PC-9 (cell line): ENCODE measurements around the gene UPK1A. TPM values are rescaled to one million over a fixed set of nuclear protein-coding genes. Genes with fewer than 3 reads are reported as not detected.

ENCODE experiments used
- BruUV-seq: library from RNA; stranded (reverse); fragments of 400-500 nt; replicated peaks from 2 replicates; lab custom pipeline; 2021; lab: Mats Ljungman, UMichigan
- CTCF ChIA-PET: fragments of 300-600 bp; sonication (Branson Sonifier 250); formaldehyde crosslinking; loops from one replicate; lab custom pipeline; 2022; ENCODE audit warnings: antibody characterized with exemption; lab: Charles Lee
- POLR2A ChIA-PET: fragments of 300-600 bp; sonication (Branson Sonifier 250); formaldehyde crosslinking; loops from one replicate; lab custom pipeline; 2022; ENCODE audit warnings: antibody characterized with exemption; ENCODE audit not compliant: unreplicated experiment; lab: Charles Lee
- DNase-seq, 2 experiments: peaks; one replicate each; pipeline versions ENCODE4 v3.0.0 to v3.0.0-alpha.2; 2015 to 2022; ENCODE audit warnings: mixed read lengths in 1 of 2
- H2AFZ ChIP-seq: fragments of 200-600 bp; sonication (generic); 2 replicates; pipeline ENCODE4 v1.8.1; 2017; ENCODE audit warnings: antibody characterized with exemption
- H3F3A ChIP-seq: fragments of 200-600 bp; sonication (generic); 2 replicates; pipeline ENCODE4 v1.8.1; 2017; ENCODE audit warnings: antibody characterized with exemption, mild to moderate bottlenecking, low read depth; ENCODE audit not compliant: insufficient read depth
- H3K27ac ChIP-seq: fragments of 200-600 bp; sonication (generic); 2 replicates; pipeline ENCODE4 v1.6.1; 2016; ENCODE audit warnings: mixed run types
- H3K27me3 ChIP-seq: fragments of 200-600 bp; sonication (generic); 2 replicates; pipeline ENCODE4 v1.6.1; 2016; ENCODE audit warnings: low read depth, mixed run types; ENCODE audit not compliant: insufficient read depth
- H3K36me3 ChIP-seq: fragments of 200-600 bp; sonication (generic); 2 replicates; pipeline ENCODE4 v1.6.1; 2016; ENCODE audit warnings: low read depth, mixed run types
- H3K4me1 ChIP-seq: fragments of 200-600 bp; sonication (generic); replicated peaks from 2 replicates; pipeline ENCODE4 v1.6.1; 2016; ENCODE audit warnings: mixed run types; ENCODE audit not compliant: insufficient read depth
- H3K4me2 ChIP-seq: fragments of 200-600 bp; sonication (generic); 2 replicates; pipeline ENCODE4 v1.6.1; 2017; ENCODE audit warnings: mixed run types
- H3K4me3 ChIP-seq: fragments of 200-600 bp; sonication (generic); 2 replicates; pipeline ENCODE4 v1.6.1; 2016; ENCODE audit warnings: mixed run types
- H3K79me2 ChIP-seq: fragments of 200-600 bp; sonication (generic); 2 replicates; pipeline ENCODE4 v1.6.1; 2017; ENCODE audit warnings: low read depth, mixed run types
- H3K9me2 ChIP-seq: fragments of 200-600 bp; sonication (generic); 2 replicates; pipeline ENCODE4 v1.8.1; 2017; ENCODE audit warnings: mild to moderate bottlenecking; ENCODE audit not compliant: insufficient read depth
- H3K9me3 ChIP-seq: fragments of 200-600 bp; sonication (generic); 2 replicates; pipeline ENCODE4 v1.8.1; 2016; ENCODE audit warnings: low read depth; ENCODE audit not compliant: insufficient read depth
- H4K20me1 ChIP-seq: fragments of 200-600 bp; sonication (generic); 2 replicates; pipeline ENCODE4 v1.8.1; 2017; ENCODE audit not compliant: insufficient read depth
- CTCF ChIP-seq: fragments of 200-600 bp; sonication (generic); conservative IDR thresholded peaks from 2 replicates; pipeline ENCODE4 v1.6.1; 2017; ENCODE audit warnings: mixed run types, antibody characterized with exemption, mild to moderate bottlenecking, moderate library complexity
- EZH2 ChIP-seq: fragments of 200-600 bp; sonication (generic); IDR thresholded peaks from 2 replicates; pipeline ENCODE4 v1.8.0; 2017; ENCODE audit warnings: antibody characterized with exemption, low read depth
- intact Hi-C: fragments of 100-400 bp; cut with micrococcal nuclease; formaldehyde crosslinking; loops from one replicate; pipeline ENCODE4 v1.10.0; 2022; ENCODE audit not compliant: unreplicated experiment
- total RNA-seq: library from RNA; stranded (reverse); gene quantifications from 2 replicates; pipeline ENCODE4 v1.2.3, GENCODE V29; 2021

The UPK1A gene
- total RNA-seq, 1 experiment from 2014 or later = 1.6 TPM

GRCh38 chr19:35670686-35671085, 4.4 kb downstream of the UPK1A start:
- ChIA-PET CTCF (no interaction called here), POLR2A (no interaction called here)
- no peak overlapping the region for H3K4me3 ChIP-seq
- no peaks in the 10 kb centered on the region for H4K20me1 ChIP-seq
- TF ChIP-seq CTCF (no peak), EZH2 (no peak)
- no peak overlapping the region for H3K27ac ChIP-seq
- H3K79me2 ChIP-seq = no peaks in the 10 kb centered on the region
- no peak overlapping the region for H3K4me2 ChIP-seq
- peaks cover 6% of the 10 kb centered on the region; the same call in 1 of the 2 replicates for H3K4me1 ChIP-seq
- H3K27me3 ChIP-seq = peaks cover 19% of the 10 kb centered on the region
- no peak overlapping the region for H2AFZ ChIP-seq
- H3K9me2 ChIP-seq = no peaks in the 10 kb centered on the region
- DNase-seq = no peak
- BruUV-seq = no TSS peak
- peaks cover 6% of the 10 kb centered on the region; the same call in 1 of the 2 replicates for H3F3A ChIP-seq
- H3K9me3 ChIP-seq = no peaks in the 10 kb centered on the region
- H3K36me3 ChIP-seq = no peaks in the 10 kb centered on the region
- intact Hi-C loops = no loop called here

GRCh38 chr19:35671818-35672217, 5.5 kb downstream of the UPK1A start:
- CTCF ChIA-PET = no interaction called here

GRCh38 chr19:35673121-35673804, 6.9 kb downstream of the UPK1A start:
- no peaks in the 10 kb centered on the region for H4K20me1 ChIP-seq
- peak overlapping the region; percentile 72; the same call in 1 of the 2 replicates for H2AFZ ChIP-seq
- H3K9me3 ChIP-seq = no peaks in the 10 kb centered on the region
- H3K4me1 ChIP-seq = peaks cover 6% of the 10 kb centered on the region; the same call in 1 of the 2 replicates
- no peak overlapping the region for H3K27ac ChIP-seq
- DNase-seq = peak in 1 of 2 experiments; percentile 59
- peak overlapping the region; percentile 79 for H3K4me2 ChIP-seq
- POLR2A ChIA-PET = interaction anchor here (0.6 to 0.7 kb wide), 4 partner anchors 11 to 246 kb away, joined by 3 to 5 read pairs (median 4); no protein-coding TSS in a partner anchor
- peak overlapping the region; percentile 43; the same call in 1 of the 2 replicates for H3K4me3 ChIP-seq
- peaks cover 19% of the 10 kb centered on the region for H3K27me3 ChIP-seq
- H3K79me2 ChIP-seq = no peaks in the 10 kb centered on the region
- no peak for TF ChIP-seq EZH2
- TF ChIP-seq CTCF = no peak
- CTCF ChIA-PET = interaction anchor here (0.6 to 1.0 kb wide), 4 partner anchors 9 to 1441 kb away, joined by 3 to 7 read pairs (median 4); no protein-coding TSS in a partner anchor
- intact Hi-C loops = no loop called here
- H3F3A ChIP-seq = peaks cover 6% of the 10 kb centered on the region; the same call in 1 of the 2 replicates
- H3K36me3 ChIP-seq = no peaks in the 10 kb centered on the region
- BruUV-seq = no TSS peak
- no peaks in the 10 kb centered on the region for H3K9me2 ChIP-seq

More at GRCh38 chr19:35671818-35672217, 5.5 kb downstream of the UPK1A start:
- intact Hi-C loops = no loop called here
- POLR2A ChIA-PET = interaction anchor here (0.5 kb wide), 1 partner anchor 367 kb away, joined by 4 read pairs; no protein-coding TSS in a partner anchor
- no peak overlapping the region for H3K4me2 ChIP-seq
- H3F3A ChIP-seq = peaks cover 6% of the 10 kb centered on the region; the same call in 1 of the 2 replicates
- H3K4me3 ChIP-seq = no peak overlapping the region
- peaks cover 19% of the 10 kb centered on the region for H3K27me3 ChIP-seq
- H3K36me3 ChIP-seq = no peaks in the 10 kb centered on the region
- H3K27ac ChIP-seq = no peak overlapping the region
- H3K79me2 ChIP-seq = no peaks in the 10 kb centered on the region
- DNase-seq = peak in 1 of 2 experiments; percentile 78
- no peaks in the 10 kb centered on the region for H3K9me3 ChIP-seq
- H2AFZ ChIP-seq = no peak overlapping the region
- H3K4me1 ChIP-seq = peaks cover 6% of the 10 kb centered on the region; the same call in 1 of the 2 replicates
- H3K9me2 ChIP-seq = no peaks in the 10 kb centered on the region
- no TSS peak for BruUV-seq
- TF ChIP-seq CTCF (no peak), EZH2 (no peak)
- H4K20me1 ChIP-seq = no peaks in the 10 kb centered on the region
